ENCODE measurements around the gene HMMR. TPM values are rescaled to one million over a fixed set of nuclear protein-coding genes. Genes with fewer than 3 reads are reported as not detected.
"Not testable (repeated sequence)": the region's sequence is repeated elsewhere in the genome, so short reads cannot be mapped to it uniquely, and the experiment has no call there.

HMMR gene
- total and polyA plus RNA-seq, 2 donors from 2014 or later, result 0.58 to 0.91 TPM

GRCh38 chr5:163534492-163535094, 74.2 kb downstream of the HMMR start:
- Histone ChIP-seq H3K27me3 (ENCODE audit: control insufficient read depth, insufficient read depth, low read length) (no peaks in the 10 kb centered on the region), H3K4me1 (ENCODE audit: control insufficient read depth in 2 of 3, insufficient read depth in 2 of 3, low read depth in 1 of 3, low read length in 3 of 3) (no peaks in the 10 kb centered on the region), H3K27ac (ENCODE audit: low read depth in 2 of 2, low read length in 2 of 2) (no peak overlapping the region), H3K9ac (ENCODE audit: low read length in 3 of 3) (no peak overlapping the region), H3K9me3 (ENCODE audit: control insufficient read depth in 2 of 3, insufficient read depth in 1 of 3, low read length in 3 of 3) (no peaks in the 10 kb centered on the region), H3K36me3 (ENCODE audit: control insufficient read depth in 2 of 3, insufficient read depth in 3 of 3, low read length in 3 of 3) (no peaks in the 10 kb centered on the region), H3K4me3 (ENCODE audit: low read length in 3 of 3) (no peak overlapping the region)
- DNase-seq (no peak), FAIRE-seq (no peak)
- no peak for TF ChIP-seq CTCF (IDR thresholded peaks at IDR 0.05; ENCODE audit: borderline replicate concordance, extremely low read depth, insufficient read depth)
- intact Hi-C loops (cut with DNase I), result no loop called here

- Histone ChIP-seq H3K27ac (ENCODE audit: low read depth in 2 of 2, low read length in 2 of 2) (no peak overlapping the region), H3K27me3 (ENCODE audit: control insufficient read depth, insufficient read depth, low read length) (no peaks in the 10 kb centered on the region), H3K36me3 (ENCODE audit: control insufficient read depth in 2 of 3, insufficient read depth in 3 of 3, low read length in 3 of 3) (no peaks in the 10 kb centered on the region), H3K9me3 (ENCODE audit: control insufficient read depth in 2 of 3, insufficient read depth in 1 of 3, low read length in 3 of 3) (no peaks in the 10 kb centered on the region), H3K4me1 (ENCODE audit: control insufficient read depth in 2 of 3, insufficient read depth in 2 of 3, low read depth in 1 of 3, low read length in 3 of 3) (no peaks in the 10 kb centered on the region), H3K9ac (ENCODE audit: low read length in 3 of 3) (no peak overlapping the region), H3K4me3 (ENCODE audit: low read length in 3 of 3) (no peak overlapping the region)
- FAIRE-seq (no peak), DNase-seq (no peak)
- no peak for TF ChIP-seq CTCF (IDR thresholded peaks at IDR 0.05; ENCODE audit: borderline replicate concordance, extremely low read depth, insufficient read depth)
- intact Hi-C loops (cut with DNase I), result no loop called here
Measured at GRCh38 chr5:163535290-163535689, 74.9 kb downstream of the HMMR start.

GRCh38 chr5:163536442-163536841, 76.0 kb downstream of the HMMR start:
- intact Hi-C loops (cut with DNase I); H3K4me3 ChIP-seq (ENCODE audit: low read length in 3 of 3); H3K36me3 ChIP-seq (ENCODE audit: control insufficient read depth in 2 of 3, insufficient read depth in 3 of 3, low read length in 3 of 3); H3K4me1 ChIP-seq (ENCODE audit: control insufficient read depth in 2 of 3, insufficient read depth in 2 of 3, low read depth in 1 of 3, low read length in 3 of 3); H3K27ac ChIP-seq (ENCODE audit: low read depth in 2 of 2, low read length in 2 of 2); H3K9me3 ChIP-seq (ENCODE audit: control insufficient read depth in 2 of 3, insufficient read depth in 1 of 3, low read length in 3 of 3); H3K9ac ChIP-seq (ENCODE audit: low read length in 3 of 3); H3K27me3 ChIP-seq (ENCODE audit: control insufficient read depth, insufficient read depth, low read length); FAIRE-seq; DNase-seq: not testable (repeated sequence)

GRCh38 chr5:163540696-163541095, 80.3 kb downstream of the HMMR start:
- FAIRE-seq, result no peak
- no peak for DNase-seq

More at GRCh38 chr5:163540696-163541095, 80.3 kb downstream of the HMMR start:
- no peaks in the 10 kb centered on the region for H3K4me1 ChIP-seq (ENCODE audit: control insufficient read depth in 2 of 3, insufficient read depth in 2 of 3, low read depth in 1 of 3, low read length in 3 of 3)
- no peak overlapping the region for H3K27ac ChIP-seq (ENCODE audit: low read depth in 2 of 2, low read length in 2 of 2)
- TF ChIP-seq CTCF (IDR thresholded peaks at IDR 0.05; ENCODE audit: borderline replicate concordance, extremely low read depth, insufficient read depth), result no peak
- no peaks in the 10 kb centered on the region for H3K36me3 ChIP-seq (ENCODE audit: control insufficient read depth in 2 of 3, insufficient read depth in 3 of 3, low read length in 3 of 3)
- intact Hi-C loops (cut with DNase I), result no loop called here
- no peaks in the 10 kb centered on the region for H3K9me3 ChIP-seq (ENCODE audit: control insufficient read depth in 2 of 3, insufficient read depth in 1 of 3, low read length in 3 of 3)
- H3K4me3 ChIP-seq (ENCODE audit: low read length in 3 of 3), result no peak overlapping the region
- no peaks in the 10 kb centered on the region for H3K27me3 ChIP-seq (ENCODE audit: control insufficient read depth, insufficient read depth, low read length)
- H3K9ac ChIP-seq (ENCODE audit: low read length in 3 of 3), result no peak overlapping the region

Other genes with a start within 250 kb of the HMMR start
- gene CCNG1, start 23.0 kb upstream of the HMMR start, total RNA-seq, result 132 TPM
- gene CCNG1, start 23.0 kb upstream of the HMMR start, polyA plus RNA-seq (ENCODE audit: insufficient read depth, low read depth, low replicate concordance), result 127 TPM
- gene NUDCD2, start 530 bp upstream of the HMMR start, total RNA-seq, result 24.3 TPM
- gene NUDCD2, start 530 bp upstream of the HMMR start, polyA plus RNA-seq (ENCODE audit: insufficient read depth, low read depth, low replicate concordance), result 23.1 TPM
- 84.4 TPM for gene MAT2B, start 45.0 kb downstream of the HMMR start, total RNA-seq
- 80.9 TPM for gene MAT2B, start 45.0 kb downstream of the HMMR start, polyA plus RNA-seq (ENCODE audit: insufficient read depth, low read depth, low replicate concordance)

Data from kidney (tissue), 14 donors.